ENCODE data around the gene TGM2.
"Not testable (repeated sequence)": the region's sequence is repeated elsewhere in the genome, so short reads cannot be mapped to it uniquely, and the experiment has no call there.

TGM2 gene

GRCh38 chr20:38111366-38112232 is 53.5 kb downstream of the TGM2 start:
- no peaks in the 10 kb centered on the region for H3K27me3 ChIP-seq (ENCODE audit: insufficient read depth, low read length)
- no peaks in the 10 kb centered on the region for H3K9me3 ChIP-seq (ENCODE audit: insufficient read depth, low read depth, low read length)
- H3K36me3 ChIP-seq (ENCODE audit: insufficient read depth, low read depth, low read length) = no peaks in the 10 kb centered on the region
- no peak overlapping the region; the same call in 1 of the 2 replicates for H3K9ac ChIP-seq (ENCODE audit: low read depth, low read length)
- no peak overlapping the region for H3K4me3 ChIP-seq (ENCODE audit: low read length)
- H3K4me1 ChIP-seq (ENCODE audit: insufficient read depth, low read length) = peaks cover 5% of the 10 kb centered on the region; the same call in 1 of the 2 replicates
- no peak overlapping the region for H3K27ac ChIP-seq (ENCODE audit: low read length)

GRCh38 chr20:38110525-38111178 is 54.4 kb downstream of the TGM2 start:
- Histone ChIP-seq H3K4me3 (ENCODE audit: low read length) (no peak overlapping the region), H3K9ac (ENCODE audit: low read depth, low read length) (no peak overlapping the region), H3K36me3 (ENCODE audit: insufficient read depth, low read depth, low read length) (no peaks in the 10 kb centered on the region), H3K27me3 (ENCODE audit: insufficient read depth, low read length) (no peaks in the 10 kb centered on the region), H3K9me3 (ENCODE audit: insufficient read depth, low read depth, low read length) (no peaks in the 10 kb centered on the region), H3K27ac (ENCODE audit: low read length) (no peak overlapping the region), H3K4me1 (ENCODE audit: insufficient read depth, low read length) (peaks cover 5% of the 10 kb centered on the region; the same call in 1 of the 2 replicates)

DNA sequence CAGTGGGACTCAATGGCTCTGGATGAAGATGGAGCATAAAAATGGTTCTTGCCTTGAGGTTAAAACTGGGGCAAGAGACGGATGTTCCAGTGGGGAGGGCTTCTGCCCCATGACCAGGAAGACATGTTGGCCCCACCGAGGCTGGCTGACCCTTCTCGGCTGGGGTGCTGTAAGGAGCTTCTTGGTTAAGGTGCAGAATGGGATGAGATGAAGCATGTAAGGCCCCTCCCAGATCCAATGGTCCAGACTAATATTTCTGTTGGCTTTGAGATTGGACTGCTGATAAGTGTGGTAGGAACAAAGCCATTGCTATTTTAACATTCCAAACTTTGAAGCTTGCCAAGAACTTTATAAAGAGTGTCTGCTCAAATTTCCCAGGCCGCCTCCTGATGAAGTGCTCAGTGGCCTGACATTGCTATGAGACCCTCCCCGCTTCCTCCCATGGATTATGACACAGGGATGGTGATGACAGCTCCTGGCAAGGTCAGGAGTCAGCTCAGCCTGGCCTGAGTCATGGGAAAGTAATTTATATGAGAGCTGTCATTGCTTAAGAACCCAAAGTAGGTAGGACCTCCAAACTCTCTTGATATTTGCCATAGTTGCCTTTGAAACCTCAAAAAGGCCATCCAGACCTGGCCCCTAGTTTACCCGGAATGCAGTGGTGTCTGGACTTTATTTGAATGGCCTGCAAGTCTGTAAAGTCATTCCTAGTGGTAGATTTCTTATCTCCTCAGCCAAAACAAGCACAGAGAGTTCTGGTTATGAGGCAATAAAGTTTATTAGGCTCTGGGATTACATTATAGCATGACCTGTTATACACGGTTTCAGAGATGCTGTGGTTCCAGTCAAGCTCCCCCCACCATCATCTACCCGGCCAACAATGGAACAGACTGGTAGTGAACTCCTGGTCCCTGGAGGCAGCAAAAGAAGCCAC is 55.2 kb downstream of the TGM2 start:
- Histone ChIP-seq H3K27ac (ENCODE audit: low read length) (no peak overlapping the region), H3K9ac (ENCODE audit: low read depth, low read length) (no peak overlapping the region), H3K4me3 (ENCODE audit: low read length) (no peak overlapping the region), H3K36me3 (ENCODE audit: insufficient read depth, low read depth, low read length) (no peaks in the 10 kb centered on the region), H3K27me3 (ENCODE audit: insufficient read depth, low read length) (no peaks in the 10 kb centered on the region), H3K4me1 (ENCODE audit: insufficient read depth, low read length) (peaks cover 5% of the 10 kb centered on the region; the same call in 1 of the 2 replicates), H3K9me3 (ENCODE audit: insufficient read depth, low read depth, low read length) (no peaks in the 10 kb centered on the region)

- H3K36me3 ChIP-seq (ENCODE audit: insufficient read depth, low read depth, low read length) = no peaks in the 10 kb centered on the region
- peaks cover 5% of the 10 kb centered on the region; the same call in 1 of the 2 replicates for H3K4me1 ChIP-seq (ENCODE audit: insufficient read depth, low read length)
- H3K9me3 ChIP-seq (ENCODE audit: insufficient read depth, low read depth, low read length) = no peaks in the 10 kb centered on the region
- no peak overlapping the region for H3K9ac ChIP-seq (ENCODE audit: low read depth, low read length)
- H3K27ac ChIP-seq (ENCODE audit: low read length) = no peak overlapping the region
- no peaks in the 10 kb centered on the region for H3K27me3 ChIP-seq (ENCODE audit: insufficient read depth, low read length)
- no peak overlapping the region for H3K4me3 ChIP-seq (ENCODE audit: low read length)
Measured at GRCh38 chr20:38108986-38109541, 56.0 kb downstream of the TGM2 start.

DNA sequence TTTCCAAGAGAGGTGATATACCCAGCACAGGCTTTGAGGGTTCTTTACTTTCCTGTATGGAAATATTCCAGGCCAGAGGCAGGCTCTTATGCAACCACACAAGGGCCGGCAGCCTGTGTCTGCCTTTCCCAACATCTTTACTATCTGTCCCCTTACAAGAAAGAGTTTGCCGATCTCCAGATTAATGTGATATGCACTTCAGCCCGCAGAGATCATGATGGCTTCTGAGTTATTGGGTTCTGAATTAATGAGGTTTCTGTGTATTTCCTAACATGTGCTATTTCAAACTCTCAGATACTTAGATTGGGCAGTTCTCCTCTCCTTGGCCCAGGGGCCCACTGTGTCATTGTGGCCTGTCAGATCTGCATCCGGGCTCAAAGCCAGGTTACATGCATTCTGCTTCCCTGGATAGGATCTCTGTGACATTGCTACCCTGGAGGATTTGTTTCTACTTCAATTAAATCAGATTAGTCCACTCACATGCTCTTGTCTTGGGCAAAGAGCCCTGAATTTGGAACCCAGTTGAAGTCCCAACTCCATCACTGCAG is 56.6 kb downstream of the TGM2 start:
- H3K4me1 ChIP-seq (ENCODE audit: insufficient read depth, low read length) = peaks cover under 1% of the 10 kb centered on the region; the same call in 1 of the 2 replicates
- H3K27me3 ChIP-seq (ENCODE audit: insufficient read depth, low read length) = no peaks in the 10 kb centered on the region
- H3K9ac ChIP-seq (ENCODE audit: low read depth, low read length) = no peak overlapping the region
- H3K4me3 ChIP-seq (ENCODE audit: low read length) = no peak overlapping the region
- no peaks in the 10 kb centered on the region for H3K9me3 ChIP-seq (ENCODE audit: insufficient read depth, low read depth, low read length)
- no peaks in the 10 kb centered on the region for H3K36me3 ChIP-seq (ENCODE audit: insufficient read depth, low read depth, low read length)
- no peak overlapping the region for H3K27ac ChIP-seq (ENCODE audit: low read length)

- not testable (repeated sequence) for H3K4me1 ChIP-seq (ENCODE audit: insufficient read depth, low read length); H3K36me3 ChIP-seq (ENCODE audit: insufficient read depth, low read depth, low read length); H3K4me3 ChIP-seq (ENCODE audit: low read length); H3K9ac ChIP-seq (ENCODE audit: low read depth, low read length); H3K27ac ChIP-seq (ENCODE audit: low read length); H3K9me3 ChIP-seq (ENCODE audit: insufficient read depth, low read depth, low read length); H3K27me3 ChIP-seq (ENCODE audit: insufficient read depth, low read length)
Measured at GRCh38 chr20:38107916-38108315, 57.2 kb downstream of the TGM2 start.

- H3K4me3 ChIP-seq (ENCODE audit: low read length); H3K27ac ChIP-seq (ENCODE audit: low read length); H3K4me1 ChIP-seq (ENCODE audit: insufficient read depth, low read length); H3K27me3 ChIP-seq (ENCODE audit: insufficient read depth, low read length); H3K9ac ChIP-seq (ENCODE audit: low read depth, low read length); H3K36me3 ChIP-seq (ENCODE audit: insufficient read depth, low read depth, low read length); H3K9me3 ChIP-seq (ENCODE audit: insufficient read depth, low read depth, low read length): not testable (repeated sequence)
Measured at GRCh38 chr20:38107386-38107785, 57.7 kb downstream of the TGM2 start.

DNA sequence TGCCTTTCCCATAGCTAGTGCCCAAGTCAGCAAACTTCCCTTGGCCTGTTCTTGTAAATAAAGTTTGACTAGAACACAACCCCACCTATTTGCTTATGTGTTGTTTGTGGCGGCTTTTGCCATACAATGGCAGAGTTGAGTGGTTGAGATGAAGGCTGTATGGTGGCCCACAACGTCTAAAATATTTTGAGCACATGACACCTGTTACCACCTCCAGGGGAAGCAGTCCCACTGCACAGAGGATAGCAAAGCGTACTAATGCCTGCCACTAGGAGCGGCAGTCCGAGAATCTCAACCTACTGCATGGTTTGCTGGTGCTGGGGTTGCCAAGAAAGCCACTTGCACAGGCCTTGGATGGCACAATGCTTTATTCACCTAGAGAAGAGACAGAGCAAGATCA is 58.6 kb downstream of the TGM2 start:
- H3K27ac ChIP-seq (ENCODE audit: low read length) = no peak overlapping the region
- no peaks in the 10 kb centered on the region for H3K27me3 ChIP-seq (ENCODE audit: insufficient read depth, low read length)
- H3K4me1 ChIP-seq (ENCODE audit: insufficient read depth, low read length) = no peaks in the 10 kb centered on the region
- no peak overlapping the region for H3K4me3 ChIP-seq (ENCODE audit: low read length)
- no peaks in the 10 kb centered on the region for H3K36me3 ChIP-seq (ENCODE audit: insufficient read depth, low read depth, low read length)
- no peak overlapping the region for H3K9ac ChIP-seq (ENCODE audit: low read depth, low read length)
- no peaks in the 10 kb centered on the region for H3K9me3 ChIP-seq (ENCODE audit: insufficient read depth, low read depth, low read length)

DNA sequence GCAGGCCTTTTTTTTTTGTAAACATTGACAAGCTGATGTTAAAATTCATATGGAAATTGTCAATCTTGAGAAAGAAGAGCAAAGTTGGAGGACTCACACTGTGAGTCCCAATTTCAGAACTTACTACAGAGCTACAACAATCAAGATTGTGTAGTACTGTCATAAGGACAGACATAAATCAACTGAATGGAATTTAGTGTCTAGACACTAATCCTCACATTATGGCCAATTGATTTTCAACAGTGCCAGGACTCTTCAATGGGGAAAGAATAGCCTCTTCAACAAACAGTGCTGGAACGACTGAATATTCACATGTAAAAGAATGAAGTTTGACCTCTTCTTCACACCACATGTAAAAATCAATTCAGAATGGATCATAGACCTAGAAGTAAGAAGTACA is 60.8 kb downstream of the TGM2 start:
- no peaks in the 10 kb centered on the region for H3K9me3 ChIP-seq (ENCODE audit: insufficient read depth, low read depth, low read length)
- no peaks in the 10 kb centered on the region for H3K27me3 ChIP-seq (ENCODE audit: insufficient read depth, low read length)
- no peaks in the 10 kb centered on the region for H3K36me3 ChIP-seq (ENCODE audit: insufficient read depth, low read depth, low read length)
- H3K9ac ChIP-seq (ENCODE audit: low read depth, low read length) = no peak overlapping the region
- H3K4me1 ChIP-seq (ENCODE audit: insufficient read depth, low read length) = no peaks in the 10 kb centered on the region
- H3K27ac ChIP-seq (ENCODE audit: low read length) = no peak overlapping the region
- H3K4me3 ChIP-seq (ENCODE audit: low read length) = no peak overlapping the region

- not testable (repeated sequence) for H3K4me3 ChIP-seq (ENCODE audit: low read length); H3K9me3 ChIP-seq (ENCODE audit: insufficient read depth, low read depth, low read length); H3K9ac ChIP-seq (ENCODE audit: low read depth, low read length); H3K4me1 ChIP-seq (ENCODE audit: insufficient read depth, low read length); H3K36me3 ChIP-seq (ENCODE audit: insufficient read depth, low read depth, low read length); H3K27me3 ChIP-seq (ENCODE audit: insufficient read depth, low read length); H3K27ac ChIP-seq (ENCODE audit: low read length)
Measured at GRCh38 chr20:38102206-38102605, 62.9 kb downstream of the TGM2 start.

DNA sequence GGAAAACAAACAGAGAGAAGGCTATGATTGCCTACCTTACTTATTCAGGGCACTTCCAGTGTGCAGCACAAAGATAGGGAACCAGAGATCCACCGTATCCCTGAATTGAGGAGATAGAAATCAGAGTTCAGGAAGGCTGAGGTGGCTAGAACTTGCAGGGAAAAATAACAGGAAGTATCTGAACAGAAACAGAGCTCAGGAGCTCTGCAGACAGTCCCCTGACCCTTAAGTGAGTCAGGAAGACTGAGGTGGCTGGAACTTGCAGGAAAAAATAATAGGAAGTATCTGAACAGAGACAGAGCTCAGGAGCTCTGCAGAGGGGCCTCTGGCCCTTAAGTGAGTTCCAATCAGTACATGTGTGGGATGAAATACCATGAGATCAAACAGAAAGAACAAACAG is 66.1 kb downstream of the TGM2 start:
- no peaks in the 10 kb centered on the region for H3K4me1 ChIP-seq (ENCODE audit: insufficient read depth, low read length)
- no peaks in the 10 kb centered on the region for H3K27me3 ChIP-seq (ENCODE audit: insufficient read depth, low read length)
- no peak overlapping the region for H3K9ac ChIP-seq (ENCODE audit: low read depth, low read length)
- H3K4me3 ChIP-seq (ENCODE audit: low read length) = no peak overlapping the region
- no peaks in the 10 kb centered on the region for H3K36me3 ChIP-seq (ENCODE audit: insufficient read depth, low read depth, low read length)
- no peak overlapping the region for H3K27ac ChIP-seq (ENCODE audit: low read length)
- no peaks in the 10 kb centered on the region for H3K9me3 ChIP-seq (ENCODE audit: insufficient read depth, low read depth, low read length)
